K562 (cell line): Measurements from ENCODE around the gene CGA. TPM values are rescaled to one million over a fixed set of nuclear protein-coding genes. Genes with fewer than 3 reads are reported as not detected.

ENCODE experiments used
- HOXB6 ChIP-seq: fragments of 250-450 bp; sonication (Bioruptor Pico); IDR thresholded peaks from 2 replicates; pipeline ENCODE4 v1.5.1; 2022; ENCODE audit warnings: mild to moderate bottlenecking, borderline replicate concordance
- IRF2 ChIP-seq: sonication (generic); formaldehyde crosslinking; IDR thresholded peaks from 2 replicates; pipeline ENCODE4 v1.8.1; 2022; ENCODE audit warnings: mild to moderate bottlenecking, missing genetic modification reagents
- SFPQ ChIP-seq: fragments of 200-400 bp; formaldehyde crosslinking; IDR thresholded peaks from 2 replicates; pipeline ENCODE4 v1.6.1; 2017; ENCODE audit warnings: mild to moderate bottlenecking, low read depth, low read length, moderate library complexity
- SPI1 ChIP-seq: IDR thresholded peaks from 2 replicates; pipeline ENCODE4 v1.6.1; 2011; ENCODE audit warnings: low read depth, low read length, control low read depth, borderline replicate concordance
- SREBF1 ChIP-seq: fragments of 150-350 bp; IDR thresholded peaks from 2 replicates; pipeline ENCODE4 v1.6.1; 2014; ENCODE audit warnings: antibody characterized with exemption, low read depth, low read length, borderline replicate concordance
- SUPT5H ChIP-seq: fragments of 450-650 bp; IDR thresholded peaks from 2 replicates; pipeline ENCODE4 v1.6.1; 2016
- YBX1 ChIP-seq: fragments of 450-650 bp; IDR thresholded peaks from 2 replicates; pipeline ENCODE4 v1.7.1; 2016; ENCODE audit warnings: mild to moderate bottlenecking
- ZNF124 ChIP-seq: sonication (generic); formaldehyde crosslinking; IDR thresholded peaks from 2 replicates; pipeline ENCODE4 v1.8.1; 2022; ENCODE audit warnings: missing genetic modification reagents
- ZNF253 ChIP-seq: fragments of 250-450 bp; sonication (Bioruptor Pico); conservative IDR thresholded peaks from 2 replicates; pipeline ENCODE4 v1.6.1; 2021; ENCODE audit warnings: mild to moderate bottlenecking
- ZNF3 ChIP-seq: fragments of 250-450 bp; sonication (Bioruptor Pico); IDR thresholded peaks from 2 replicates; pipeline ENCODE4 v1.5.0; 2021; ENCODE audit warnings: mild to moderate bottlenecking, moderate library complexity
- polyA plus RNA-seq, 8 experiments: library from polyadenylated mRNA; depleted of rRNA in 4 of 8; stranded (reverse) in 5 of 8; unstranded in 3 of 8; fragments of >200 nt; fragmentation: Nextera tagmentation in 2 of 8; fragmentation: Illumina TruSeq in 1 of 8; extraction: Ambion mirVana in 2 of 8; extraction: Trizol in 1 of 8; gene quantifications; 2 replicates each; pipeline versions ENCODE4 v1.2.1 to v1.2.3, GENCODE V29; 2011 to 2014; ENCODE audit warnings: inconsistent platforms in 1 of 8, missing spikeins in 1 of 8
- total RNA-seq, 7 experiments: library from RNA; depleted of rRNA in 6 of 7; stranded (reverse); fragments of >200 nt in 6 of 7; fragmentation: Illumina TruSeq in 2 of 7; extraction: Trizol in 2 of 7; gene quantifications; 2 replicates each; pipeline versions ENCODE4 v1.2.1 to v1.2.3, GENCODE V29; 2011 to 2021; ENCODE audit warnings: low replicate concordance in 1 of 7
- TF ChIP-seq, protein P1 (sequence below): fragments of 450-650 bp; IDR thresholded peaks from 2 replicates; pipeline ENCODE4 v1.6.1; 2017; ENCODE audit warnings: antibody characterized with exemption, mild to moderate bottlenecking

The CGA gene
- total and polyA plus RNA-seq, 9 of the 15 experiments (the other 6 are each of a cell fraction or from before 2014, with no cell fraction given) = 0.13 to 0.24 TPM; not detected in 7

GRCh38 chr6:87089135-87089534 is 5.8 kb downstream of the CGA start (continued):
- TF ChIP-seq ZNF3 (CRISPR knock-in tag) (no peak), HOXB6 (CRISPR knock-in tag) (no peak), SPI1 (no peak), ZNF253 (no peak), SREBF1 (no peak), SFPQ (no peak), YBX1 (no peak), SUPT5H (no peak), ZNF124 (CRISPR knock-in tag) (no peak), IRF2 (CRISPR knock-in tag) (no peak)
- TF ChIP-seq, protein P1, sequence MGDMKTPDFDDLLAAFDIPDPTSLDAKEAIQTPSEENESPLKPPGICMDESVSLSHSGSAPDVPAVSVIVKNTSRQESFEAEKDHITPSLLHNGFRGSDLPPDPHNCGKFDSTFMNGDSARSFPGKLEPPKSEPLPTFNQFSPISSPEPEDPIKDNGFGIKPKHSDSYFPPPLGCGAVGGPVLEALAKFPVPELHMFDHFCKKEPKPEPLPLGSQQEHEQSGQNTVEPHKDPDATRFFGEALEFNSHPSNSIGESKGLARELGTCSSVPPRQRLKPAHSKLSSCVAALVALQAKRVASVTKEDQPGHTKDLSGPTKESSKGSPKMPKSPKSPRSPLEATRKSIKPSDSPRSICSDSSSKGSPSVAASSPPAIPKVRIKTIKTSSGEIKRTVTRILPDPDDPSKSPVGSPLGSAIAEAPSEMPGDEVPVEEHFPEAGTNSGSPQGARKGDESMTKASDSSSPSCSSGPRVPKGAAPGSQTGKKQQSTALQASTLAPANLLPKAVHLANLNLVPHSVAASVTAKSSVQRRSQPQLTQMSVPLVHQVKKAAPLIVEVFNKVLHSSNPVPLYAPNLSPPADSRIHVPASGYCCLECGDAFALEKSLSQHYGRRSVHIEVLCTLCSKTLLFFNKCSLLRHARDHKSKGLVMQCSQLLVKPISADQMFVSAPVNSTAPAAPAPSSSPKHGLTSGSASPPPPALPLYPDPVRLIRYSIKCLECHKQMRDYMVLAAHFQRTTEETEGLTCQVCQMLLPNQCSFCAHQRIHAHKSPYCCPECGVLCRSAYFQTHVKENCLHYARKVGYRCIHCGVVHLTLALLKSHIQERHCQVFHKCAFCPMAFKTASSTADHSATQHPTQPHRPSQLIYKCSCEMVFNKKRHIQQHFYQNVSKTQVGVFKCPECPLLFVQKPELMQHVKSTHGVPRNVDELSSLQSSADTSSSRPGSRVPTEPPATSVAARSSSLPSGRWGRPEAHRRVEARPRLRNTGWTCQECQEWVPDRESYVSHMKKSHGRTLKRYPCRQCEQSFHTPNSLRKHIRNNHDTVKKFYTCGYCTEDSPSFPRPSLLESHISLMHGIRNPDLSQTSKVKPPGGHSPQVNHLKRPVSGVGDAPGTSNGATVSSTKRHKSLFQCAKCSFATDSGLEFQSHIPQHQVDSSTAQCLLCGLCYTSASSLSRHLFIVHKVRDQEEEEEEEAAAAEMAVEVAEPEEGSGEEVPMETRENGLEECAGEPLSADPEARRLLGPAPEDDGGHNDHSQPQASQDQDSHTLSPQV = no peak
- TF ChIP-seq, all 486 proteins: peak for 0
